ENCODE measurements around the gene KARS1.

The KARS1 gene

DNA sequence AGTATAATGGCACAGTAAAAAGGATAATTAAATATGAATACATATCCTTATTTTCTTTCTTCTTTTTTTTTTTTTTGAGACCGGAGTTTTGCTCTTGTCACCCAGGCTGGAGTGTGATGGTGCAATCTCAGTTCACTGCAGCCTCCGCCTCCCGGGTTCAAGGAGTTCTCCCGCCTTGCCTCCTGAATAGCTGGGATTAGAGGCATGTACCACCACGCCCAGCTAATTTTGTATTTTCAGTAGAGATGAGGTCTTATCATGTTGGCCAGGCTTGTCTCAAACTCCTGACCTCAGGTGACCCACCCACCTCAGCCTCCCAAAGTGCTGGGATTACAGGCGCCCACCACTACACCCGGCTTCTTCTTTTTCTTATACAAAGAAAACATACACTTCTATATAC, 69.3 kb downstream of the KARS1 start:
- Histone ChIP-seq H3K9ac (ENCODE audit: low read depth, low read length) (no peak overlapping the region), H3K27me3 (ENCODE audit: insufficient read depth, low read length, poor library complexity) (no peaks in the 10 kb centered on the region), H3K4me3 (ENCODE audit: low read depth in 1 of 2, low read length in 2 of 2) (no peak overlapping the region), H3K4me2 (ENCODE audit: insufficient read depth, low read length) (no peak overlapping the region), H4K20me1 (ENCODE audit: insufficient read depth, low read length) (peaks cover 20% of the 10 kb centered on the region), H3K9me3 (ENCODE audit: insufficient read depth, low read length, severe bottlenecking) (no peaks in the 10 kb centered on the region), H3K27ac (ENCODE audit: low read length) (no peak overlapping the region), H3K4me1 (ENCODE audit: insufficient read depth, low read length) (no peaks in the 10 kb centered on the region), H3K36me3 (ENCODE audit: insufficient read depth, low read length) (peaks cover 69% of the 10 kb centered on the region), H2AFZ (ENCODE audit: low read depth, low read length) (no peak overlapping the region), H3K79me2 (ENCODE audit: insufficient read depth, low read length) (peaks cover 8% of the 10 kb centered on the region; the same call in 1 of the 2 replicates)
- ATAC-seq (ENCODE audit: insufficient read depth, low read depth) (no peak), DNase-seq (no peak)
- no peak for TF ChIP-seq EZH2 (IDR thresholded peaks at IDR 0.05; ENCODE audit: borderline replicate concordance, low read depth, low read length, severe bottlenecking)
- TF ChIP-seq, protein P1, sequence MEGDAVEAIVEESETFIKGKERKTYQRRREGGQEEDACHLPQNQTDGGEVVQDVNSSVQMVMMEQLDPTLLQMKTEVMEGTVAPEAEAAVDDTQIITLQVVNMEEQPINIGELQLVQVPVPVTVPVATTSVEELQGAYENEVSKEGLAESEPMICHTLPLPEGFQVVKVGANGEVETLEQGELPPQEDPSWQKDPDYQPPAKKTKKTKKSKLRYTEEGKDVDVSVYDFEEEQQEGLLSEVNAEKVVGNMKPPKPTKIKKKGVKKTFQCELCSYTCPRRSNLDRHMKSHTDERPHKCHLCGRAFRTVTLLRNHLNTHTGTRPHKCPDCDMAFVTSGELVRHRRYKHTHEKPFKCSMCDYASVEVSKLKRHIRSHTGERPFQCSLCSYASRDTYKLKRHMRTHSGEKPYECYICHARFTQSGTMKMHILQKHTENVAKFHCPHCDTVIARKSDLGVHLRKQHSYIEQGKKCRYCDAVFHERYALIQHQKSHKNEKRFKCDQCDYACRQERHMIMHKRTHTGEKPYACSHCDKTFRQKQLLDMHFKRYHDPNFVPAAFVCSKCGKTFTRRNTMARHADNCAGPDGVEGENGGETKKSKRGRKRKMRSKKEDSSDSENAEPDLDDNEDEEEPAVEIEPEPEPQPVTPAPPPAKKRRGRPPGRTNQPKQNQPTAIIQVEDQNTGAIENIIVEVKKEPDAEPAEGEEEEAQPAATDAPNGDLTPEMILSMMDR (IDR thresholded peaks at IDR 0.05; ENCODE audit: borderline replicate concordance, extremely low read depth, low read length, poor library complexity, severe bottlenecking) = no peak
